ENCODE measurements around the gene VSTM5. TPM values are rescaled to one million over a fixed set of nuclear protein-coding genes. Genes with fewer than 3 reads are reported as not detected.
A peak's percentile ranks its signal among the peaks of the same experiment; 100 is the strongest.
"Not testable (repeated sequence)": the region's sequence is repeated elsewhere in the genome, so short reads cannot be mapped to it uniquely, and the experiment has no call there.

VSTM5 gene
- total and polyA plus RNA-seq, 5 donors from 2014 or later, result 0.28 TPM; not detected in 4

DNA sequence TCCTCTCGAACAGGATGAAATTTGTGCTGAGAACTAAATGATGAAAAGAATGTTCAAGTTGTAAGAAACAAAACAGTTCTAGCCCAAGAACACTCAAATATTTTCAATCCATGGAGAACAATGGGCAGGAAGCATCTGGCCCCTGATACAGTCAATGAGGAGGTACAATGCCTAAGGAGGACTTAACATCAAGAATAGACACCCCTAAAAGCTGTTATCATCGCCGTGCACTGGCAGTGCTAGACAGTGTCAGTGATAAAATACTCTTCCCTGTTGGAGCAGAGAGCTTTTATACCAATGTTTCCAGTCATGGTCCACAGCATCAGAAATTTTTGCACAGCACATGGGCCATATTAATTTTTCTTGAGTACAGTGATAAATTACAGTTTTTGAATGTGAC is 20.2 kb upstream of the VSTM5 start:
- Histone ChIP-seq H3K27me3 (ENCODE audit: control insufficient read depth, insufficient read depth, low read length) (no peaks in the 10 kb centered on the region), H3K27ac (ENCODE audit: insufficient read depth, low read length, poor library complexity, severe bottlenecking) (no peak overlapping the region), H3K4me3 (ENCODE audit: low read depth, low read length) (no peak overlapping the region), H3K9me3 (ENCODE audit: control insufficient read depth in 2 of 2, low read length in 2 of 2) (no peaks in the 10 kb centered on the region), H3K36me3 (ENCODE audit: control insufficient read depth, insufficient read depth, low read length) (no peaks in the 10 kb centered on the region), H3K4me1 (ENCODE audit: control insufficient read depth, insufficient read depth, low read length, poor library complexity, severe bottlenecking) (no peaks in the 10 kb centered on the region)
- H3K36me3 Mint-ChIP-seq, result no peaks in the 10 kb centered on the region
- no peaks in the 10 kb centered on the region for H3K4me1 Mint-ChIP-seq
- H3K9me3 Mint-ChIP-seq, result peaks cover 0 to 2% (median 0%) of the 10 kb centered on the region in 7 donors
- no peak for ATAC-seq (ENCODE audit: low read depth in 2 of 2)
- no peaks in the 10 kb centered on the region for H3K27me3 Mint-ChIP-seq
- no peak overlapping the region for H3K4me3 Mint-ChIP-seq
- no peak for DNase-seq
- H3K27ac Mint-ChIP-seq, result no peak overlapping the region

GRCh38 chr11:93869830-93870229 is 19.4 kb upstream of the VSTM5 start:
- H3K36me3 Mint-ChIP-seq, result no peaks in the 10 kb centered on the region

DNA sequence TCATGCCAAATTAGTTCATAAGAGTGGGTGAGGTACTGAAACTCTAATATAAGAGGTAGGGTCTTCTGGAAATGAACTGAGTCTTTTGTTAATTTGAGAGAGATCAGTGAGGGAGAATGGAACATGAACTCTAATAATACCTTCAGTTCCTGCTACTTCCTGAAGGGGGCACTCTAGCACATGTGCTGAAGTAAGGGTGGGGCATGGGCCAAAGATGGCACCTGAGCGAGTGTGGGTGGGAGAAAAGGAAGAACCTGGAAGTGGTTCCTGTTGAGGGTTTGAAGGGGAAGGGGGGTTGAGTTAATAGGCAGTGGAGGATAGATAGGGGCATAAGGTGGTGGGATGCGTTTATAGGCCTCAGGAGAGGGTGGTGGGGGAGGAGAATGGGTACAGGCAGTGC is 18.0 kb upstream of the VSTM5 start:
- not testable (repeated sequence) for H3K36me3 Mint-ChIP-seq; H3K9me3 ChIP-seq (ENCODE audit: control insufficient read depth in 2 of 2, low read length in 2 of 2); H3K27me3 Mint-ChIP-seq; H3K27me3 ChIP-seq (ENCODE audit: control insufficient read depth, insufficient read depth, low read length); H3K4me1 ChIP-seq (ENCODE audit: control insufficient read depth, insufficient read depth, low read length, poor library complexity, severe bottlenecking); H3K27ac Mint-ChIP-seq; H3K4me3 Mint-ChIP-seq; H3K9me3 Mint-ChIP-seq; H3K36me3 ChIP-seq (ENCODE audit: control insufficient read depth, insufficient read depth, low read length); H3K4me1 Mint-ChIP-seq; ATAC-seq (ENCODE audit: low read depth in 2 of 2); DNase-seq; H3K4me3 ChIP-seq (ENCODE audit: low read depth, low read length); H3K27ac ChIP-seq (ENCODE audit: insufficient read depth, low read length, poor library complexity, severe bottlenecking)

More at GRCh38 chr11:93869830-93870229, 19.4 kb upstream of the VSTM5 start:
- no peak overlapping the region for H3K27ac ChIP-seq (ENCODE audit: insufficient read depth, low read length, poor library complexity, severe bottlenecking)
- H3K4me1 Mint-ChIP-seq, result no peaks in the 10 kb centered on the region
- no peak overlapping the region for H3K4me3 ChIP-seq (ENCODE audit: low read depth, low read length)
- no peaks in the 10 kb centered on the region for H3K27me3 ChIP-seq (ENCODE audit: control insufficient read depth, insufficient read depth, low read length)
- no peaks in the 10 kb centered on the region for H3K9me3 ChIP-seq (ENCODE audit: control insufficient read depth in 2 of 2, low read length in 2 of 2)
- H3K27me3 Mint-ChIP-seq, result no peaks in the 10 kb centered on the region
- no peaks in the 10 kb centered on the region for H3K36me3 ChIP-seq (ENCODE audit: control insufficient read depth, insufficient read depth, low read length)
- H3K4me1 ChIP-seq (ENCODE audit: control insufficient read depth, insufficient read depth, low read length, poor library complexity, severe bottlenecking), result no peaks in the 10 kb centered on the region
- peaks cover 0 to 2% (median 0%) of the 10 kb centered on the region in 7 donors for H3K9me3 Mint-ChIP-seq
- no peak for DNase-seq
- ATAC-seq (ENCODE audit: low read depth in 2 of 2), result no peak
- no peak overlapping the region for H3K27ac Mint-ChIP-seq
- H3K4me3 Mint-ChIP-seq, result no peak overlapping the region

- ATAC-seq (ENCODE audit: low read depth in 2 of 2) (no peak), DNase-seq (no peak)
- Mint-ChIP-seq H3K9me3 (peaks cover 0 to 1% (median 0%) of the 10 kb centered on the region in 7 donors), H3K36me3 (no peaks in the 10 kb centered on the region), H3K4me1 (no peaks in the 10 kb centered on the region), H3K27me3 (peaks cover 4% of the 10 kb centered on the region), H3K27ac (no peak overlapping the region), H3K4me3 (no peak overlapping the region)
- H3K9me3 ChIP-seq (ENCODE audit: control insufficient read depth in 2 of 2, low read length in 2 of 2), result no peaks in the 10 kb centered on the region
- H3K36me3 ChIP-seq (ENCODE audit: control insufficient read depth, insufficient read depth, low read length), result no peaks in the 10 kb centered on the region
- H3K27ac ChIP-seq (ENCODE audit: insufficient read depth, low read length, poor library complexity, severe bottlenecking), result no peak overlapping the region
- no peak overlapping the region for H3K4me3 ChIP-seq (ENCODE audit: low read depth, low read length)
- H3K4me1 ChIP-seq (ENCODE audit: control insufficient read depth, insufficient read depth, low read length, poor library complexity, severe bottlenecking), result no peaks in the 10 kb centered on the region
- no peaks in the 10 kb centered on the region for H3K27me3 ChIP-seq (ENCODE audit: control insufficient read depth, insufficient read depth, low read length)
These were observed 11.4 kb upstream of the VSTM5 start for GRCh38 chr11:93861808-93862207.

DNA sequence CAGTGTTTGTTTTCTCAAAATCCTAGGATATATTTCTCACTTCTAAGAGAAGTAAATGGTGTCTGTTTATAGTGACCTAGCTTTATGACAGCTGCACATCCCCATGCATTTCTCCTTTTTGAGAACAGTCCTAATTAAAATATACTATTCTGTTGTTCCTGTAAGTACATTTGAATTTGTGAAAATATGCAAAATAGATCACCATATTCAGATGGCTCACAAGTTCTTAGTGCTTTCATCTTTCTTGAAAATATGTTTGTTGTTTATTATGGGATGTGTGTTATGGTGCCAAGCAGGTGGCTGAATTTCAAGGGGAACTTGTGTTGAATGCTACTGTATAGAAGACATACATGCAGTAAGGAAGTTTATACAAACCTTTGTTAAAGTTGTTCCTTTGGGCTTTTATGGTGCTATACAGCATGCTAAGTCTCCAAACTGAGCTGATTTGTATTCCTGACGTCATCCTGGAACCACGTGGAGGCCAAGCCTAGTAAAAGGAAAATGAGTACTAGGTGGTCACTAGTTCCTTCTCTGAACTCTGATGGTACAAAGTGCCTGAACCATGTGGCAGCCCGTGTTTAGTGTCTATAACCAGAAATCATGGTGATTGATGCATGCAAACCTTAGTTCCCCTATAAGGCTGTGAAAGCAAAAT is 7.8 kb upstream of the VSTM5 start:
- Histone ChIP-seq H3K9me3 (ENCODE audit: control insufficient read depth in 2 of 2, low read length in 2 of 2) (no peaks in the 10 kb centered on the region), H3K27ac (ENCODE audit: insufficient read depth, low read length, poor library complexity, severe bottlenecking) (no peak overlapping the region), H3K4me1 (ENCODE audit: control insufficient read depth, insufficient read depth, low read length, poor library complexity, severe bottlenecking) (no peaks in the 10 kb centered on the region), H3K36me3 (ENCODE audit: control insufficient read depth, insufficient read depth, low read length) (no peaks in the 10 kb centered on the region), H3K27me3 (ENCODE audit: control insufficient read depth, insufficient read depth, low read length) (no peaks in the 10 kb centered on the region), H3K4me3 (ENCODE audit: low read depth, low read length) (no peak overlapping the region)
- Mint-ChIP-seq H3K4me3 (no peak overlapping the region), H3K27ac (no peak overlapping the region), H3K36me3 (no peaks in the 10 kb centered on the region), H3K9me3 (peaks cover 0 to 1% (median 0%) of the 10 kb centered on the region in 7 donors), H3K4me1 (no peaks in the 10 kb centered on the region), H3K27me3 (peaks cover 25% of the 10 kb centered on the region)
- DNase-seq (no peak), ATAC-seq (ENCODE audit: low read depth in 2 of 2) (no peak)

DNA sequence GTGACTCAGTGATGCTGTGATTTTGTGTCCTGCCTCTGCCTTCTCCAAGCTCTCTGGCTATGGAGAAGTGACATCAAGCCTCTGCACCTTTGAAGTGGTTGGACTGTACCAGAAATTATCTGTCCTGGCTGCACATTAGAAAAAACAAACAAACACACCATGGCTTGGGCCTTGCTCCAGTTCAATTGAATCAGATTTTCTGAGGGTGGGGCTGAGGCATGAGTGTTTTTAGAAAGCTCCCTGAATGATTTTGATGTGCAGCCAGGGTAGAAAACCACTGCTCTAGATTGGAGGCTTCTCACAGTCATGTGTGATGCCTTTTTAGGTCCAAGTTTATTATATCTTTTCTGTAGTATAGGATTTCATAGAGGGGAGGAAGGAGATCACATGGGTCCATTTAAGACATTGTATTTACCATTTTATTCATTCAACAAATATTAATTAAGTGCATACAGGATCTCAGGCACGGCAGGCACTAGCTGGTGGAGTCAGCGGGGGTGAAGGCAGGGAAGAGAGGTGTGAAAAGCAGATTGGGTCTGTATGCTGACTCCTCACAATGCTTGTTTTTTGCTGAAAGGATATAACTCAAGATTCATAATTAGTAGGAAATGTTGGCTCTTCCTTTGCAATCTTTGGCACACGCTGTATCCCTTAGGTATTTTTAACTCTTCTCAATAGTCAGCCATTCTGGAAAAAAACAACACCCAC is 7.1 kb upstream of the VSTM5 start:
- no peak overlapping the region for H3K27ac Mint-ChIP-seq
- Histone ChIP-seq H3K4me3 (ENCODE audit: low read depth, low read length) (no peak overlapping the region), H3K36me3 (ENCODE audit: control insufficient read depth, insufficient read depth, low read length) (no peaks in the 10 kb centered on the region), H3K27ac (ENCODE audit: insufficient read depth, low read length, poor library complexity, severe bottlenecking) (no peak overlapping the region), H3K27me3 (ENCODE audit: control insufficient read depth, insufficient read depth, low read length) (peaks cover 2% of the 10 kb centered on the region), H3K4me1 (ENCODE audit: control insufficient read depth, insufficient read depth, low read length, poor library complexity, severe bottlenecking) (no peaks in the 10 kb centered on the region), H3K9me3 (ENCODE audit: control insufficient read depth in 2 of 2, low read length in 2 of 2) (no peaks in the 10 kb centered on the region)
- ATAC-seq (ENCODE audit: low read depth in 2 of 2) (no peak), DNase-seq (no peak)
- no peak overlapping the region for H3K4me3 Mint-ChIP-seq
- H3K27me3 Mint-ChIP-seq, result peaks cover 28% of the 10 kb centered on the region
- H3K9me3 Mint-ChIP-seq, result peaks cover 0 to 2% (median 1%) of the 10 kb centered on the region in 7 donors
- no peaks in the 10 kb centered on the region for H3K4me1 Mint-ChIP-seq
- H3K36me3 Mint-ChIP-seq, result no peaks in the 10 kb centered on the region

- Mint-ChIP-seq H3K27ac (peak overlapping the region in 1 of 3 donors; percentile 32), H3K36me3 (no peaks in the 10 kb centered on the region), H3K27me3 (peaks cover 50% of the 10 kb centered on the region), H3K4me1 (peaks cover 0 to 6% (median 2%) of the 10 kb centered on the region in 4 donors), H3K9me3 (peaks cover 0 to 2% (median 0%) of the 10 kb centered on the region in 7 donors), H3K4me3 (no peak overlapping the region)
- H3K27ac ChIP-seq (ENCODE audit: insufficient read depth, low read length, poor library complexity, severe bottlenecking), result no peak overlapping the region
- ATAC-seq (ENCODE audit: low read depth in 2 of 2), result no peak
- H3K36me3 ChIP-seq (ENCODE audit: control insufficient read depth, insufficient read depth, low read length), result no peaks in the 10 kb centered on the region
- peaks cover 5% of the 10 kb centered on the region for H3K27me3 ChIP-seq (ENCODE audit: control insufficient read depth, insufficient read depth, low read length)
- DNase-seq, result no peak
- no peaks in the 10 kb centered on the region for H3K4me1 ChIP-seq (ENCODE audit: control insufficient read depth, insufficient read depth, low read length, poor library complexity, severe bottlenecking)
- H3K4me3 ChIP-seq (ENCODE audit: low read depth, low read length), result no peak overlapping the region
- H3K9me3 ChIP-seq (ENCODE audit: control insufficient read depth in 2 of 2, low read length in 2 of 2), result no peaks in the 10 kb centered on the region
These were observed 1.8 kb upstream of the VSTM5 start for GRCh38 chr11:93852242-93852641.

All from CD4-positive, CD25-positive, alpha-beta regulatory T cell (primary cell).